Loucy (cell line): Measurements from ENCODE around the gene CALN1.

Experiments
- H2AFZ ChIP-seq: fragments of 200-600 bp; sonication (generic); 2 replicates; pipeline ENCODE4 v1.6.0; 2016; ENCODE audit warnings: antibody characterized with exemption, mild to moderate bottlenecking, low read length, moderate library complexity
- H3F3A ChIP-seq: fragments of 200-600 bp; 2 replicates; pipeline ENCODE4 v1.6.0; 2016; ENCODE audit warnings: antibody characterized with exemption, low read depth, mild to moderate bottlenecking
- H3K27me3 ChIP-seq: fragments of 200-600 bp; sonication (generic); 2 replicates; pipeline ENCODE4 v1.6.1; 2014; ENCODE audit warnings: low read length, mild to moderate bottlenecking; ENCODE audit not compliant: insufficient read depth, poor library complexity, severe bottlenecking
- H3K36me3 ChIP-seq: fragments of 200-600 bp; sonication (generic); 2 replicates; pipeline ENCODE4 v1.6.1; 2016; ENCODE audit warnings: low read length; ENCODE audit not compliant: insufficient read depth
- H3K4me1 ChIP-seq: fragments of 200-600 bp; sonication (generic); 2 replicates; pipeline ENCODE4 v1.5.1; 2014; ENCODE audit warnings: low read length, mild to moderate bottlenecking; ENCODE audit not compliant: insufficient read depth, poor library complexity, severe bottlenecking
- H3K4me2 ChIP-seq: fragments of 200-600 bp; sonication (generic); 2 replicates; pipeline ENCODE4 v1.6.0; 2014; ENCODE audit warnings: antibody characterized with exemption, low read length, low read depth, mild to moderate bottlenecking; ENCODE audit not compliant: poor library complexity, severe bottlenecking
- H3K4me3 ChIP-seq: fragments of 200-600 bp; sonication (generic); 2 replicates; pipeline ENCODE4 v1.5.1; 2014; ENCODE audit warnings: low read length, mild to moderate bottlenecking, mixed read lengths; ENCODE audit not compliant: poor library complexity, severe bottlenecking
- H3K79me2 ChIP-seq: fragments of 200-600 bp; sonication (generic); 2 replicates; pipeline ENCODE4 v1.6.1; 2014; ENCODE audit warnings: low read length; ENCODE audit not compliant: insufficient read depth
- H3K9ac ChIP-seq: fragments of 200-600 bp; sonication (generic); 2 replicates; pipeline ENCODE4 v1.6.0; 2014; ENCODE audit warnings: mild to moderate bottlenecking, low read depth, low read length, moderate library complexity; ENCODE audit not compliant: poor library complexity, severe bottlenecking
- H3K9me2 ChIP-seq: fragments of 200-600 bp; sonication (generic); replicated peaks from 2 replicates; pipeline ENCODE4 v1.6.1; 2016; ENCODE audit warnings: low read depth, low read length, mixed read lengths
- H3K9me3 ChIP-seq: fragments of 200-600 bp; sonication (generic); 2 replicates; pipeline ENCODE4 v1.6.1; 2014; ENCODE audit warnings: mild to moderate bottlenecking, antibody characterized with exemption, low read length, low read depth; ENCODE audit not compliant: insufficient read depth
- H4K20me1 ChIP-seq: fragments of 200-600 bp; sonication (generic); 2 replicates; pipeline ENCODE4 v1.6.0; 2014; ENCODE audit warnings: antibody characterized with exemption, low read length, mild to moderate bottlenecking; ENCODE audit not compliant: insufficient read depth, poor library complexity, severe bottlenecking
- CTCF ChIP-seq: fragments of 200-600 bp; sonication (generic); conservative IDR thresholded peaks from 2 replicates; pipeline ENCODE4 v1.5.1; 2014; ENCODE audit warnings: mild to moderate bottlenecking, antibody characterized with exemption, low read length
- EZH2phosphoT487 ChIP-seq: fragments of 200-600 bp; IDR thresholded peaks from 2 replicates; pipeline ENCODE4 v1.6.1; 2018; ENCODE audit warnings: antibody characterized with exemption, mild to moderate bottlenecking, moderate library complexity, borderline replicate concordance

CALN1 gene

DNA sequence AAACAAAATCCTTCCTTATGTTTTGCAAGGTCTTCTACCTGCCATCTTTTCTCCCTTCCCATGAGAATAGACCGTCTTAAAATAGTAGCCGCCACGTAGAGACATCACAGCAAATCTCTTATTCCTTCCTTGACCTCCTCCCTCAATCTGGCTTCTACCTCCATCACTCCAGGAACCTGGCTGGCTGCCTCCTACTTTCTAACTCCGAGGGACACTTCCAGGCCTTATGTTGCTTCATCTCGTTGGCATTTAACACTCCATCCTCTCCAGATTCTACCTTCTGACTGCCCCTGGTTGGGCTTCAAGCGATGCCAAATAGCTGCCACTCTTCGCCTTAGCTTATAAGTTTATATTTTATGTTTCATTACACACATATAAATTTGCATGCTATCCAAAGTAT lies 26.4 kb upstream of the CALN1 start:
- TF ChIP-seq EZH2phosphoT487 = no peak
- TF ChIP-seq CTCF = no peak
- Histone ChIP-seq H3K4me3 (no peak overlapping the region), H3K9ac (no peak overlapping the region), H3K79me2 (no peaks in the 10 kb centered on the region), H3K36me3 (no peaks in the 10 kb centered on the region), H3K4me1 (no peaks in the 10 kb centered on the region), H3K4me2 (no peak overlapping the region), H2AFZ (no peak overlapping the region), H3K9me3 (no peaks in the 10 kb centered on the region), H3K27me3 (no peaks in the 10 kb centered on the region), H3F3A (no peaks in the 10 kb centered on the region), H3K9me2 (no peaks in the 10 kb centered on the region), H4K20me1 (no peaks in the 10 kb centered on the region)

DNA sequence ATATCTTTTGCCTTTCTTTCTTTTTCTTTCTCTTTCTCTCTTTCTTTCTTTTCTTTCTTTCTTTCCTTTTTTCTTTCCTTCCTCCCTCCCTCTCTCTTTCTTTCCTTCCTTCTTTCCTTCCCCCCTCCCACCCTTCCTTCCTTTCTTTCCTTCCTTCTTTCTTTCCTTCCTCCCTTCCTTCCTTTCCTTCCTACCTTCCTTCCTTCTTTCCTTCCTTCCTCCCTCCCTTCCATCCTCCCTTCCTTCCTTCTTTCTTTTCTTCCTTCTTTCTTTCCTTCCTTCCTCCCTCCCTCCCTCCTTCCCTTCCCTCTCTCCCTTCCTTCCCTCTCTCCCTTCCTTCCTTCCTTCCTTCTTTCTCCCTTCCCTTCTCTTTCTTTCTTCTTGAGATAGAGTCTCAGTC lies 25.5 kb upstream of the CALN1 start:
- no peak overlapping the region for H3K4me3 ChIP-seq
- H3K36me3 ChIP-seq = no peaks in the 10 kb centered on the region
- TF ChIP-seq EZH2phosphoT487 (no peak), CTCF (no peak)
- no peaks in the 10 kb centered on the region for H3K4me1 ChIP-seq
- H2AFZ ChIP-seq = no peak overlapping the region
- H3K9me3 ChIP-seq = no peaks in the 10 kb centered on the region
- no peak overlapping the region for H3K4me2 ChIP-seq
- H3K9me2 ChIP-seq = no peaks in the 10 kb centered on the region
- H4K20me1 ChIP-seq = no peaks in the 10 kb centered on the region
- H3F3A ChIP-seq = no peaks in the 10 kb centered on the region
- H3K79me2 ChIP-seq = no peaks in the 10 kb centered on the region
- no peaks in the 10 kb centered on the region for H3K27me3 ChIP-seq
- no peak overlapping the region for H3K9ac ChIP-seq

DNA sequence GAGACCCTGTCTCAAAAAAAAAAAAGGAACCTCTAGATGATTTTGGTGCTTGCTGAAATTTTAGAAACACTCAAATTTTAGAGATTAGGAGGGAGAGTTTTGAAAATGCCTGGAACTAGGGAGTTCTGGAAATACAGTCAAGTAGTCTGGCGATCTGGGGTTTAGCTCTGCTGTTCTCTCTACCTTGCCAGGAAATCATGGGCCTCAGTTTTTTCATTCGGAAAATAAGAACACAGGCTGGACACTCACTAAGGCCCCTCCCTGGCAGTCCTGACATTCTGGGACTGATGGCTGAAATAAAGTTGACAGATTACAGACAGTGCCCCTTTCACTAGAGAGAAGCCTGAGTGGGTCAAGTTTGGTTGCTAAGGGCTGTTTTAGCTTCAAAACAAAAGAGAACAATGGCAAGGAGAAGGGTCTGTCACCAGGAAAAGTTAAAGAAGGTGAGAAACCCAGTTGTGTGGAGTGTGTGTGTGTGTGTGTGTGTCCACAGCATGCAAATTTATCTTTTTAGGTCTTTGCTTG lies 25.0 kb upstream of the CALN1 start:
- Histone ChIP-seq H3K4me3 (no peak overlapping the region), H3K9me2 (no peaks in the 10 kb centered on the region), H3K4me1 (no peaks in the 10 kb centered on the region), H3K4me2 (no peak overlapping the region), H3F3A (no peaks in the 10 kb centered on the region), H3K9me3 (no peaks in the 10 kb centered on the region), H3K79me2 (no peaks in the 10 kb centered on the region), H3K36me3 (no peaks in the 10 kb centered on the region), H2AFZ (no peak overlapping the region), H3K27me3 (no peaks in the 10 kb centered on the region), H3K9ac (no peak overlapping the region), H4K20me1 (no peaks in the 10 kb centered on the region)
- TF ChIP-seq EZH2phosphoT487 = no peak
- no peak for TF ChIP-seq CTCF
